Neural crest cell (in vitro differentiated cells): Measurements from ENCODE around the gene LPCAT1. TPM values are rescaled to one million over a fixed set of nuclear protein-coding genes. Genes with fewer than 3 reads are reported as not detected.

Experiments used
- DNase-seq: peaks from one replicate; pipeline ENCODE4 v3.0.0; 2021; ENCODE audit warnings: low read depth, mixed read lengths, low spot score
- H3K27ac Mint-ChIP-seq: one replicate; pipeline ENCODE4 v1.8.0; 2021; ENCODE audit warnings: mild to moderate bottlenecking, mixed read lengths; ENCODE audit not compliant: unreplicated experiment
- H3K27me3 Mint-ChIP-seq: 2 replicates; pipeline ENCODE4 v1.8.0; 2021; ENCODE audit warnings: low read depth, mild to moderate bottlenecking, mixed read lengths
- H3K36me3 Mint-ChIP-seq: 2 replicates; pipeline ENCODE4 v1.8.0; 2021; ENCODE audit warnings: low read depth, mild to moderate bottlenecking, mixed read lengths
- H3K4me1 Mint-ChIP-seq: 2 replicates; pipeline ENCODE4 v1.8.0; 2021; ENCODE audit warnings: mixed read lengths
- H3K4me3 Mint-ChIP-seq: one replicate; pipeline ENCODE4 v1.8.0; 2021; ENCODE audit warnings: mild to moderate bottlenecking, mixed read lengths
- H3K9me3 Mint-ChIP-seq: 2 replicates; pipeline ENCODE4 v1.8.0; 2021; ENCODE audit warnings: mixed read lengths
- CTCF ChIP-seq: fragments of 200-600 bp; sonication (generic); conservative IDR thresholded peaks from 2 replicates; pipeline ENCODE4 v1.5.0; 2021; ENCODE audit warnings: antibody characterized with exemption, mild to moderate bottlenecking
- microRNA-seq: library from miRNA; unstranded; fragments of <30 nt; microRNA quantifications from one replicate; pipeline ENCODE4, GENCODE V29; 2020
- total RNA-seq: library from RNA; stranded (reverse); gene quantifications from 2 replicates; pipeline ENCODE4 v1.2.1, GENCODE V29; 2021

The LPCAT1 gene
- total RNA-seq, 1 donor from 2014 or later, result 111 TPM

GRCh38 chr5:1413211-1413610 lies 110.5 kb downstream of the LPCAT1 start:
- Mint-ChIP-seq H3K27ac (no peak overlapping the region), H3K27me3 (peaks cover 13% of the 10 kb centered on the region), H3K36me3 (no peaks in the 10 kb centered on the region), H3K4me3 (no peak overlapping the region), H3K9me3 (peaks cover 1% of the 10 kb centered on the region), H3K4me1 (no peaks in the 10 kb centered on the region)
- TF ChIP-seq CTCF, result no peak
- no peak for DNase-seq

DNA sequence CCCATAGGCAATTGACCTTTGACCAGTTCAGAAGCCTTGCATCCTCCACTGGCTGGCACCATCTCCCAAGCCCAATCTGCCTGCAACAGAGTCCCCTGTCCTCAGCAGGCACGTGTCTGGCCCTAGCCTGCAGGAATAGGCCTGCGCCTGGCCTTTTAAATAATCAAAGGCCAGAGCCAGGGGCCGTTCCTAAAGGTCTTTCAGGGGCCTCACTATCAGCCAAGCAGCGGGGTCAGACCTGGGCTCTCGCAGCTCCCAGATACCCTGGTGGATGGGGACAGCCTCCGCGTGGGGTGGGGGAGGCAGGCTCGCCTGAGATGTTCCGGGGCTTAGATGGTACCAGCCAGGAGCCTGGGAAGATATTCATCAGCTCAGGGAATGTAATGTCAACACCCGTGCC lies 111.1 kb downstream of the LPCAT1 start:
- Mint-ChIP-seq H3K9me3 (no peaks in the 10 kb centered on the region), H3K36me3 (no peaks in the 10 kb centered on the region), H3K27ac (no peak overlapping the region), H3K4me3 (no peak overlapping the region), H3K4me1 (peaks cover under 1% of the 10 kb centered on the region), H3K27me3 (peaks cover 15% of the 10 kb centered on the region)
- no peak for TF ChIP-seq CTCF
- DNase-seq, result no peak

- TF ChIP-seq CTCF, result no peak
- Mint-ChIP-seq H3K27ac (no peak overlapping the region), H3K27me3 (peaks cover 18% of the 10 kb centered on the region), H3K4me3 (no peak overlapping the region), H3K9me3 (no peaks in the 10 kb centered on the region), H3K36me3 (no peaks in the 10 kb centered on the region), H3K4me1 (peaks cover 3% of the 10 kb centered on the region)
- DNase-seq, result no peak
Measured at GRCh38 chr5:1412163-1412562, 111.6 kb downstream of the LPCAT1 start.

Small RNA genes within 50 kb of the gene (microRNA-seq; reads per million reads assigned to microRNA genes)
- not detected for gene MIR6075

Other genes starting within 250 kb of the LPCAT1 start
- gene TERT, start 228.9 kb downstream of the LPCAT1 start, total RNA-seq, result 2.9 and 5.6 TPM in 2 replicates
- 95.1 and 103 TPM in 2 replicates for gene CLPTM1L, start 178.9 kb downstream of the LPCAT1 start, total RNA-seq
- gene SLC6A3, start 78.5 kb downstream of the LPCAT1 start, total RNA-seq, result 0.16 and 0.27 TPM in 2 replicates